HG03039 (cell line): ENCODE results near the gene RNASE1.

Experiments used
- ATAC-seq: cut with Tn5 transposase; IDR thresholded peaks from one replicate; pipeline ENCODE4 v1.9.1; 2021; ENCODE audit warnings: mild to moderate bottlenecking, moderate library complexity; ENCODE audit not compliant: unreplicated experiment

RNASE1 gene

DNA sequence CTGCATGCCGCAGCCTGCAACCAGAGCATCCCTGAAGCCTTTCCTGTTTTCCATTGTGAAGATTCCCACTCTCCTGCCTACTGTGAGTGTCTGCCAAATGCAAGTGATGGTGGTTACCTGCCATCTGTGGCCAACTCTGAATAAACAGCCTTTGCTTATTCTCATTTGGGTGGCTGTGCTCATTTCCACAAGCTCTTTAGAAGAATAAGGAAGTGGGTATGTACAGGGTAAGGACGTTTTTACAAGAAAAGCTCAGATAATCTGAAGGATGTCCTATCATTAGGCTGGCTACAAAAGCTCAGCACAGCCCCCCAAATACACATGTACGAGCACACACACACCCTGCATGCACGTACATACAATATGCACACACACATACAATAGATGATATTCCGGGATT, 7.3 kb upstream of the RNASE1 start:
- no peak for ATAC-seq

DNA sequence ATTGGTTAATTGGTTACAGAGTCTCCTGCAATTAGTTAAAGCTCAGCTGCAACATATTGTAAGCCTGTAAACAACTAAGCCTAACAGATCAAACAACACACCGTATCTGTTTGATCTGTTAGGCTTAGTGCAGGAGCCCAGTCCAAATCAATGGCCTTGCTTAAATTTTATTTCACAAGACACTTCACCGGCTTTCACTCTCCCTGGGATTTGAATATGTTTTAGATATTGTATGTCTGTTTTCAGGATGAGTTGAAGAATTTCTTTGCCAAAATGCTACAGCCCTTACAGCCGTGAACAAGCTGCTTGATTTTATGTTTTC, 5.5 kb upstream of the RNASE1 start:
- no peak for ATAC-seq

DNA sequence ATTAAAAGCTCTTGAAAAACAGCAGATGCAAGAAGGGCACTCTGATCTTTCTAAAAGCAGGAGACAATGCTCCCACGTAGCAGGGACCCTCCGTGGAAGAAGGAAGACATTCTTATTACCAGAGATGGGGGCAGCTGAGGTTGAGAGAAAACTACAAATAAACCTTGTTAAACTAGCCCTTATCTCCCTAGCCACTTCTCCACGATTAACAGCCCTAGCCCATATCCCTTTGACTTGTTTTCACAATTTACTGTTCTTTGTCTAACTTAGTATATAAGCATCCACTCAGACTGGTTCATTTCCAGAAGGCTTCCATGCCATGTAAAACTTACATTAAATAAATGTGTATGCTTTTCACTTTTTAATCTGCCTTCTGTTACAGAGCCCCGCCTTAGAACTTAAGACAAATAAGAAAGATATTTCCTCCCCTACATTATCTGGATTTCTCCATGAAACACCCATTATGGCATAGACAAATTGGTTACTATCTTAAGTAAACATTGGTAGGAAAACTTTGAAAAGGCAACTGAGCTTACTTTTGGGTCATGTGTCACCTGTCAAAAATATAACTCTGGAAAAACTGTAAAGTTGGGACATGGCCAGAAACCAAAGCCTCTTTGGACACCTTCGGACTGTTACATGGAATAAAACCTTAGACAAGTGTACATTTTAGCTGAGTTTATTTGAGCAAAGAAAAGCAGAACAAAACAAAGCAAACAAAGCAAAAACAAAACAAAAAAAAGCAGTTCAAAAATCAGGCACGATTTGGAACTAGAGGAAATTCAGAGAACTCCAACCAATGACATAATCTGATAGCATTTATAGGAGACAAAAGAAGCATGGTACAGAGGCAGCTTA, 4.9 kb upstream of the RNASE1 start:
- ATAC-seq: no peak

- ATAC-seq: no peak
Measured at GRCh38 chr14:20805485-20805884, 2.8 kb upstream of the RNASE1 start.

GRCh38 chr14:20803223-20803622, 579 bp upstream of the RNASE1 start:
- ATAC-seq: no peak

DNA sequence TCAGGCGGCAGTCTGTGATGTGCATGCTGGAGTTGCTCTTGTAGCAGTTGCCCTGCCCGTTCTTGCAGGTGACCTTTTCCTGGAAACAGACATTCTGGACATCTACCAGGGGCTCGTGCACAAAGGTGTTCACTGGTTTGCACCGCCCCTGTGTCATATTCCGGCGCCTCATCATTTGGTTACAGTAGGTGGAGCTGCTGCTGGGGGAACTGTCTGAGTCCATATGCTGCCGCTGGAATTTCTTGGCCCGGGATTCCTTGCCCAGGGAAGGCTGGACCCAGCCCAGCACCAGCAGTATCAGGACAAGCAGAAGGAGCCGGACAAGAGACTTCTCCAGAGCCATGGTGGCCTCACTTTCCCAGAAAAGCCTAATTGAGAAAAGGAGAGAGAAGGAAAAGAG, 918 bp downstream of the RNASE1 start:
- no peak for ATAC-seq

DNA sequence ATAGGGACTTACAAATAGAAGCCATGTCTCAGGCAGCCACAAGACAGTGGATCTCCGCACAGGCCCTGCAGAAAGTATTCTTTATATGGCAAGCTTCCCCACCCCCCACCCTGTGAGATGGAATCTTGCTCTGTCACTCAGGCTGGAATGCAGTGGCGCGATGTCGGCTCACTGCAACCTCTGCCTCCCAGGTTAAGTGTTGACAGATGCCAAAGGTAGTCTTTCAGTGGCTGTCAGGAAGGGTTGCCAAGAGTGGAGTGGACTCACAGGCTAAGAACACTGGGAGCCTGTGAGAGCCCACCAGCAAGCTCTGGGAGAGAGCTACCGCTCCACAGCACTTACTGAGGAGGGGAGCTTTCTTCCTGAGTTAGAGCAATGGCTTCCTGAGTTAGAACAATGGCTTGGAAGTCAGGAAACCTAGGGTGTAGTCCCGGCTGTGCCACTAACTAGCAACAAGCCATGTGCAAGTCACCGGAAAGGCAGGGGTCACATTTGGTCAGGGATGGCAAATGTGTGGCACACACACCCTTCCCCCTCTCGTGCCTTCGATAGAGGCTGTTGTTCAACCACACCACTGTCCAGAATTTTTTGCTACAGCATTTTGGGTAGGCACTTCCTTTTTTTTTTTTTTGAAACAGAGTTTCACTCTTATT, 2.6 kb downstream of the RNASE1 start:
- ATAC-seq: no peak

- no peak for ATAC-seq
Measured at GRCh38 chr14:20799456-20799891, 3.2 kb downstream of the RNASE1 start.

GRCh38 chr14:20798932-20799331, 3.7 kb downstream of the RNASE1 start:
- no peak for ATAC-seq

GRCh38 chr14:20798318-20798717, 4.3 kb downstream of the RNASE1 start:
- ATAC-seq: no peak

- no peak for ATAC-seq
Measured at GRCh38 chr14:20797164-20797563, 5.5 kb downstream of the RNASE1 start.

DNA sequence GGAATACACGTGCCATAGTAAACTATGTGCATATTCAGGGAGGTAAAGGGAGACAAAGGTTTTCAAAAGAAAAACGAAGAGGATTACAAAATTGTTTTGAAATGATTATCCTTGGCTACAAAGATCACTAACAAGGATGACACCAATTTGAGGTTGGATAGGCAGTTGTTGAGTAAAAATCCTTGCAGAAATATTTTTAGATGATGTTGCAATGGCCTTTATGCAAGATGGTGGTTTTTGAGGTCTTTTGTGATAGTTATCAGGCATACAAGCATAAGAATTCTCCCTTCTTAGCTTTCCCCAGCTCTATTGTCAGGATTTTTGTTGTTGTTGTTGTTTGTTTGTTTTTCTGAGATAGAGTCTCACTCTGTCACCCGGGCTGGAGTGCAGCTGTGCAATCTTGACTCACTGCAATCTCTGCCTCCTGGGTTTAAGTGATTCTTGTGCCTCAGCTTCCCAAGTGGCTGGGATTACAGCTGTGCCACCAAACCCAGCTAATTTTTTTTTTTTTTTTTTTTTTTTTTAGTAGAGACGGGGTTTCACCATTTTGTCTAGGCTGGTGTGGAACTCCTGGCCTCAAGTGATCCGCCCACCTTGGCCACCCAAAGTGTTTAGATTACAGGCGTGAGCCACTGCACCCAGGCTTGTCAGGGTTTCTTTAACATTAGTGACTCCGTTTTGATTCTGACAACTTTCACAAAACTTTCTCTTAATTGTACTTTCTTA, 7.8 kb downstream of the RNASE1 start:
- no peak for ATAC-seq

DNA sequence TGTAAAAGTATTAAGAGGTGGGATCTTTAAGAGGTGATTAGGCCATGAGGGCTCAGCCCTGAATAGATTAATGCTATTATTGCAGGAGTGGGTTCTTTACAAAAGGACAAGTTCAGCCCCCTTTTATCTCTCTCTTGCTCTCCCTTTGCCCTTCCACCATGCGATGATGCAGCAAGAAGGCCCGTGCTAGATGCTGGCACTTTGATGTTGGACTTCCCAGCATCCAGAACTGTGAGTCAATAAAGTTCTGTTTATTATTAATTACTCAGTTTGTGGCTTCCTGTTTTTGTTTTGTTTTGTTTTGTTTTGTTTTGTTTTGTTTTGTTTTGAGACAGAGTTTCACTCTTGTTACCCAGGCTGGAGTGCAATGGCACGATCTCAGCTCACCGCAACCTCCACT, 10.1 kb downstream of the RNASE1 start:
- no peak for ATAC-seq

GRCh38 chr14:20791597-20791996, 11.0 kb downstream of the RNASE1 start:
- ATAC-seq: no peak

DNA sequence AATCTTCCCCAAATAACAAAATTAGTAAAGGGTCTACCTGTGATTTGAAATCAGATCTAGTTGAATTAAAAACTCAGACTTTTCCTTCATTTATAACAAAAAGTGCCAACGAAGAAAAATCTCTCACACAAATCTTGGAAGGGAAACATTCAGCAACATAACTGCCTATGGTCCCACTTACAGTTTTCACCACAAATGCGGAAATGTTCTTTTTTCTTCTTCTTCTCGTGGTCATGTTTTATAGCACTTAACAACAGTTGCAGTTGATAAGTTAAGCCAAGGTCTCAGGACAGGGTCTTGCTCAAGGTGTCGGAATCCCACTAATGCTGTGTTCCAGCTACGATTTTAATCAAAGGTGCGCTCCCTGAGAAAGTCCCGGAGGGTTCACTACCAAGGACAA, 11.5 kb downstream of the RNASE1 start:
- ATAC-seq: no peak

GRCh38 chr14:20790464-20791116, 12.1 kb downstream of the RNASE1 start:
- ATAC-seq: no peak

DNA sequence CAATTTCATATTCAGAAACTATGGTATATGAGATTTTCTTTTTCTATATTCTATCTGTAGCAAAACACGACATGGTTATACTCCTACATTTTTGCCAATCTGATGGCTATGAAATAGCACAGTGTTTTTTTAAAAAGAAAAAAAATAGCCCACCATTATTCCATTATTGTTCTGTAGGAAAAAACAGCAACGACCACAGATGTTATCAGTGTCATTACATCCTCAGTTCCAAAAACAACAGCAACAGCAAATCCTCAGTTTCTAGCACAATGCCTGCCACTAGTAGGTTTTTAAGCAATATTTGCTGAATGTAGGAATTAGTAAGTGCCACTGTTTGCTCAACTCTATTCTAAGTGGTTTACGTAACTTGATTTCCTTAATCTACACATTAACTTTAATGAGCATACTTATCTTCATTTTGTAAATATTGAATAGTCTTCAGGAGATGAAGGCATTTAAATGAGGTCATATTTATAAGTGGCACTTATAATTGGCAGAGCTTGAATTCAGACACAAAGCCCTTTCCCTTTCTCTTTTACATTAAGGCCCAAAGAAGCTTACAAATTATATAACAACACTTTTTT, 13.3 kb downstream of the RNASE1 start:
- no peak for ATAC-seq

- no peak for ATAC-seq
Measured at GRCh38 chr14:20787025-20787424, 15.6 kb downstream of the RNASE1 start.

GRCh38 chr14:20782280-20782890, 20.3 kb downstream of the RNASE1 start:
- ATAC-seq: no peak

DNA sequence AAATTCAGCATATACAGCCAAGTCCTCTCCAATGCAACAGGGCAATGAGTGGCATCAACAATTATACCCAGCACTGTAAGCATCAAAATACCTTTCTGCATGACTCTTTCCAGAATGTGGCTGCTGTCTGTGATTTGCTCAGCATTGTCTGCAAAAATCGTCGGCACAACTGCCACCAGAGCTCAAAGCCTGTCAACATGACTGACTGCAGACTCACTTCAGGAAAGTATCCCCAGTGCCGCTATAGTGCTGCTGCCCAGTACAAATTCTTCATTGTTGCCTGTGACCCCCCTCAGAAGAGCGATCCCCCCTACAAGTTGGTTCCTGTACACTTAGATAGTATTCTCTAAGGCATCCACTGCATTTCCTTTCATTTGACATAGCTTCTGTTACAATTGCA, 20.8 kb downstream of the RNASE1 start:
- ATAC-seq: no peak

DNA sequence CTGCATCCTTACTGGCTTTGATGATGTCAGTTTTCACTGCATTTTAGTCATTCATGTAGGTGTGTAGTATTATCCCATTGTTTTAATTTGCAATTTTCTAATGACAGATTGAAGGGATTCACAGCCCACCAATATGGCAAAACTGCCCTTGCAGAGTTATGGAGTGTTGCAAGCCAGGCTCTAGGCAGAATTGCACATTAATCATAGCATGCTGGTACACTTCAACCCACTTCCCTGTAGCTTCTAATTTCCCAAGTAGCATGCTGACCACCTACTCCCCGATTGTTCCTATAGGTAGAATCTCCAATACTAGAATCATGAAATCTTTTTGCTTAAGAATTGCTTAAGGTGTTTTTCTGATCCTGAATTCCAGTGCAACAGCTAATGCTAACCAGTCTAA, 26.7 kb downstream of the RNASE1 start:
- ATAC-seq: no peak
